Measurements from ENCODE around the gene VRK2. TPM values are rescaled to one million over a fixed set of nuclear protein-coding genes. Genes with fewer than 3 reads are reported as not detected.

The VRK2 gene
- total RNA-seq, 2 experiments from 2014 or later, result 17.2 to 22.7 TPM

DNA sequence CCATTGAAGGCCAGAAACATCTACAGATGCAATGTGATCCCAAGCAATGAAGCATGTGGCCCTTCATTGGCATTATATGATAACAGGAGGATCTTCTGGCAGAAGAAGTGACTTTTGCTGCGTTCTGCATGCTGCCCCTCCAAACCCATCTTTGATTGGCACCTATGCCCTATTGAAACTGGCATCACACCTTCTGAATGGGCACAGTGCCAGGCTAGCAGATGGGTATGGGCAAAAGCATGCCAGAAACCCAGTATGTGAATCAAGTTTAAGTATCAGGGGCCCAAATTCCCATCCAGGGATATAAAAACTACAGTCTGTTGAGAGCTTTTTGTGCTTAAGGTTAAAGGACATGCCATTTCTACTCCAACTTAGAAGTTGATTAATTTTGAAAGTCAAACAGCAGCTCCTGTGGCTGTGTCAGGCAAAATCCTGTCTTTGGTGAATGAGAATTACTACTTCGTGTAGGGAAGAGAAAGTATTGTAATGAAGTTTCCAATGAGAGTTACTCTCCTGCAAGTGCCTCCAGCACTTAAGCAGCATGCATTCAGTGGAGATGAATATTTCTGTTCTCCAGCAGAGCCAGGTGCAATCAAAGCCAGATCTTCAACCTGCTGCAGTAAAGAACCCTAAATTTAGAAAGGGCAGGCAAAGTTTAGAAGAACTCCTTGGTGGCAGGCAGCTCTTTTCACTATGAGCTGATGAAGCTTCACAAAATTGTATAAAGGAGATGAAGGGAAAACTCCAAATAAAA lies 8.6 kb downstream of the VRK2 start:
- Histone ChIP-seq H3K36me3 (ENCODE audit: insufficient read depth, low read length) (peaks cover 22% of the 10 kb centered on the region), H2AFZ (ENCODE audit: low read length) (no peak overlapping the region), H3K9me2 (ENCODE audit: insufficient read depth, low read length) (no peaks in the 10 kb centered on the region), H4K20me1 (ENCODE audit: insufficient read depth, low read length) (no peaks in the 10 kb centered on the region), H3K4me1 (ENCODE audit: insufficient read depth, low read length, poor library complexity, severe bottlenecking) (no peaks in the 10 kb centered on the region), H3K4me3 (ENCODE audit: low read depth, low read length, poor library complexity, severe bottlenecking) (no peak overlapping the region), H3K4me2 (ENCODE audit: low read length) (no peak overlapping the region), H3K27ac (ENCODE audit: low read depth, low read length, poor library complexity, severe bottlenecking) (no peak overlapping the region), H3K79me2 (ENCODE audit: insufficient read depth, low read depth, low read length) (no peaks in the 10 kb centered on the region), H3K9me3 (ENCODE audit: low read length) (no peaks in the 10 kb centered on the region)
- TF ChIP-seq, protein P1, sequence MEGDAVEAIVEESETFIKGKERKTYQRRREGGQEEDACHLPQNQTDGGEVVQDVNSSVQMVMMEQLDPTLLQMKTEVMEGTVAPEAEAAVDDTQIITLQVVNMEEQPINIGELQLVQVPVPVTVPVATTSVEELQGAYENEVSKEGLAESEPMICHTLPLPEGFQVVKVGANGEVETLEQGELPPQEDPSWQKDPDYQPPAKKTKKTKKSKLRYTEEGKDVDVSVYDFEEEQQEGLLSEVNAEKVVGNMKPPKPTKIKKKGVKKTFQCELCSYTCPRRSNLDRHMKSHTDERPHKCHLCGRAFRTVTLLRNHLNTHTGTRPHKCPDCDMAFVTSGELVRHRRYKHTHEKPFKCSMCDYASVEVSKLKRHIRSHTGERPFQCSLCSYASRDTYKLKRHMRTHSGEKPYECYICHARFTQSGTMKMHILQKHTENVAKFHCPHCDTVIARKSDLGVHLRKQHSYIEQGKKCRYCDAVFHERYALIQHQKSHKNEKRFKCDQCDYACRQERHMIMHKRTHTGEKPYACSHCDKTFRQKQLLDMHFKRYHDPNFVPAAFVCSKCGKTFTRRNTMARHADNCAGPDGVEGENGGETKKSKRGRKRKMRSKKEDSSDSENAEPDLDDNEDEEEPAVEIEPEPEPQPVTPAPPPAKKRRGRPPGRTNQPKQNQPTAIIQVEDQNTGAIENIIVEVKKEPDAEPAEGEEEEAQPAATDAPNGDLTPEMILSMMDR (conservative IDR thresholded peaks at IDR 0.05; ENCODE audit: low read length), result no peak
- no peak for TF ChIP-seq EZH2phosphoT487 (IDR thresholded peaks at IDR 0.05; ENCODE audit: borderline replicate concordance, low read depth, low read length)
- no peak for DNase-seq (ENCODE audit: low spot score)
- CTCF ChIA-PET (ENCODE audit: unreplicated experiment), result no interaction called here
- intact Hi-C loops (cut with micrococcal nuclease; ENCODE audit: unreplicated experiment), result no loop called here
- POLR2A ChIA-PET, result interaction anchor here (1.1 kb wide), 1 partner anchor 9 kb away, joined by 3 read pairs; the partner anchor contains the start of gene VRK2
- no TSS peak for BruUV-seq (replicated peaks)

DNA sequence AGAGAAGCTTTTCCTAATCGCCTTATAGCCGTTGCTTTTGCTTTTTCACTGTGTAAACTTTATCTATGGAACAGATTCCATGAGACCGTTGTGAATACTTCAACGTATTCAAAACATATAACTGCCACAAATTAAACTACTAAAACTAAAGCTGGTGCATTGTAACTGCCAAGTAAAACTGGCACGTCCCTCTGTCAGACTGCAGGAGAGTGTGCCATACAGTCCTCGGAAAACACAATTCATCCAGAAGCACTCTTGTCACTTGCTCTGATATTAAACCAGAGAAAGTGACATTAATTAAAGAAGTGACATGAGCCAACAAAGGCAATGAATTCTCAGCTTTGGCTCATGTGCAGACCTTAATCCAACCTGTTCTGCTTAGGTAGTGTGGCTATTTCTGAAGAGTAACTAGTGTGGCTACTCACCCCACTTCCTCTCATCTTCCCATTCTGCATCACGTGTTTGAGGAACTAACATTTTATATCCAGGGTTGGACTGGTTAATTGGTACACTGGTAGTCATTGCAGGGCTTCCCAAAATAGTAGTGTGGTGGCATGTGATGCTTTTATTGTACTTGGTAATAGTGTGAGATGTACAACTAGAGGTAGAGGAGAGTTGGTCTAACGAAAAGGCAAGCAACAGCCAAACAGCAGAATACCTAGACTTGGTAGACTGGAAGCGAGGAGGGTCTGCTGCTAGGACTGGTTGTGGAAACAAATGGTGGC lies 9.7 kb downstream of the VRK2 start:
- no peak overlapping the region for H2AFZ ChIP-seq (ENCODE audit: low read length)
- intact Hi-C loops (cut with micrococcal nuclease; ENCODE audit: unreplicated experiment), result no loop called here
- H3K27ac ChIP-seq (ENCODE audit: low read depth, low read length, poor library complexity, severe bottlenecking), result no peak overlapping the region
- no peak for DNase-seq (ENCODE audit: low spot score)
- no peaks in the 10 kb centered on the region for H4K20me1 ChIP-seq (ENCODE audit: insufficient read depth, low read length)
- ChIA-PET CTCF (ENCODE audit: unreplicated experiment) (no interaction called here), POLR2A (interaction anchor here (1.1 kb wide), 1 partner anchor 10 kb away, joined by 3 read pairs; the partner anchor contains the start of gene VRK2)
- no TSS peak for BruUV-seq (replicated peaks)
- H3K9me2 ChIP-seq (ENCODE audit: insufficient read depth, low read length), result no peaks in the 10 kb centered on the region
- no peaks in the 10 kb centered on the region for H3K79me2 ChIP-seq (ENCODE audit: insufficient read depth, low read depth, low read length)
- TF ChIP-seq, protein P1 (conservative IDR thresholded peaks at IDR 0.05; ENCODE audit: low read length), result no peak
- no peak for TF ChIP-seq EZH2phosphoT487 (IDR thresholded peaks at IDR 0.05; ENCODE audit: borderline replicate concordance, low read depth, low read length)
- no peaks in the 10 kb centered on the region for H3K9me3 ChIP-seq (ENCODE audit: low read length)
- H3K4me1 ChIP-seq (ENCODE audit: insufficient read depth, low read length, poor library complexity, severe bottlenecking), result no peaks in the 10 kb centered on the region
- peaks cover 19% of the 10 kb centered on the region for H3K36me3 ChIP-seq (ENCODE audit: insufficient read depth, low read length)
- no peak overlapping the region for H3K4me3 ChIP-seq (ENCODE audit: low read depth, low read length, poor library complexity, severe bottlenecking)
- H3K4me2 ChIP-seq (ENCODE audit: low read length), result no peak overlapping the region

Data from OCI-LY7 (cell line).